Measurements from ENCODE around the gene IRX1.

GRCh38 chr5:3625626-3626025 lies 30.0 kb downstream of the IRX1 start:
- TF ChIP-seq CTCF (IDR thresholded peaks at IDR 0.05; ENCODE audit: insufficient read depth, low read length, poor library complexity, severe bottlenecking) (no peak), EZH2phosphoT487 (conservative IDR thresholded peaks at IDR 0.05; ENCODE audit: low read length) (no peak)
